Fibroblast of skin of right quadriceps (primary cell): Measurements from ENCODE around the gene ZNF160.
"Not testable (repeated sequence)": the region's sequence is repeated elsewhere in the genome, so short reads cannot be mapped to it uniquely, and the experiment has no call there.

ENCODE experiments used
- DNase-seq: peaks from one replicate; pipeline ENCODE4 v3.0.0-alpha.2; 2013

The ZNF160 gene

DNA sequence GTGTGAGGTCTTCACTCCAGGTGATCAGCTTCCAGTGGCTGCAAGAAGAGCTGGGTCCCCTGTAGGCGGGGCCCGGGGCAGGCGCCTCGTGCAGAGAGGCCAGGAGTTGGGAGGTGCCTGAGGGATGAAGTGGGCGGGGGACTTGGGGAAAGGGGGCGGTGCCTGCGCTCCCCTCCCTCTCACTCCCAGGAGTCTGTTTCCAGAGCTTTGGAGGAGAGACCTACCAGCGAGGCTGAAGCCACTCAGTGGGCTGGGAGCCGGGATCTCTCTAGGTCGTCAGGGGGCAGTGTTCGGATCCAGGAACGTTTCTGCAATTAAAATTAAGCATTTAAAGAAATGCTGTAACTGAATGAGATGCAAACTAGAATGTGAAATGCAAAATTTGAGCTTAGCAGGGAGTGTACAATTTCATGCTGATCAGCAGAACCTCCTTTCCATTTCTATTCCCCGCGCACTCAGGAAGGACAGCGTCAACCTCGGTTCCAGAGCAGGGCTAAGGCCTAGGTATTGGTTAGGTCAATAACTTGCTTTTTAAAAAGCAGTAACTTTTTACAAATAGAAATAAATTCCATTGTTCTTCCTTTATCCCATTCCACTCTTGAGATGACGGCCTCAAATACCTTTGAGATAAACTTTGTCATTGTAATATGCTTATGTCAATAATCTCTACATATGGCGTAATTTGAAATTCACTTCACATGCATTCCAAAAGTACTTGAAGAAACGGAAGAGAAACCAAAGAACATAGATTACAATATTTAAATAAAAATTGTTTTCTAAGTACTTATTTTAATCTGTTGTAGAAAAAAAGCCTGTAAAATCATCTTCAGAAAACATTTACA, 11.6 kb downstream of the ZNF160 start:
- no peak for DNase-seq

DNA sequence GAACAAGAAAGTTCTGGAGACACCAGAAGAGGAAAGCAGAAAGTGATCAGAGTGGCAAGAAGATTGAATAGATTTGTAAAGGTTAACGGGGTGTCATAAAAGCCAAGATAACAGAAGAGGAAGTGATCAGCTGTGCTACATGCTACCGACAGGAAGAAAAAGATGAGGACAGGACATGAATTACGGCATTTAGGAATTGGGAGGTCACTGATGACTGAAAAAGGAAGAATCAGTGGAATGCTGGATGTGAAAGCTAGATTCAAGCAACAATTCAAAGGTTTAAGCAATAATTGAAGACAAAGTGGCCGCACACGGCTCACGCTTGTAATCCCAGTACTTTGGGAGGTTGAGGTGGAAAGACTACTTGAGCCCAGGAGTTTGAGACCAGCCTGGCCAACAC, 15.1 kb downstream of the ZNF160 start:
- no peak for DNase-seq

DNA sequence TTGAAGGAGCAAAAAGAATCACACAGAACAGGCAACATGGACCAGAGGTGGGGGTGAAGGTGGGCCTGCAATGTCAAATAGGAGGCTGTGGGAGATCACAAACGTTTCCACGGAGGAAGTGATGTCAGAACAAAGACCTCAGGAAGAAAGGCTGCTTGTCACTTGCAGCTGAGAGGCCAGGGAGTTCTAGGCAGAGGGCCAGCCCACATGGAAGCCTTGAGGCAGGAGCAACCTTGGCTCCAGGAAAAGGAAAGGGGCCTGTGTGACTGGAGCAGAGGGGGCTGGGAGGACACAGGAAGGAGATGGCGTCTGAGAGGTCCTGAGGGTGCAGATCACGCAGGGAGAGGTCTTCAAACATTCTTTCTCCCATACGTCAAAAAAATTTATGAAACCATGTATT, 16.3 kb downstream of the ZNF160 start:
- DNase-seq = peak; percentile 8

DNA sequence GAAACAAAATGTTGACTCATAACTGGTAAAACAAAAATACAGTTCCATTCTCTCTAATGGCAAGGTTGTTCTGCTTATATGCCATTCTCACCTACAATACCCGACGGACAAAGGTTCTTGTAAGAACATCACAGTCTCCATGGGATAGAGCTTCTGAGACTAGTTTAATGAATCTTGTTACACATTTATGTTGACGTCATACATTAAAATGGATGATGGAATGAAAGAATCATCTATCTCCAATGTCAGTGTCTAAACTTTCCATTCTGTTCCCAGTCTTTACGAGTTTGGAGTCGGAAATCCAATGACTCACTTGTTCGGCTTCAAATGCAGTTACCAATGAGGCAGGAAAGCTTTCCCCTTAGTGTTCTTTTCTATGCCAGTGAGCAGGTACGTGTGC, 17.7 kb downstream of the ZNF160 start:
- DNase-seq = no peak

DNA sequence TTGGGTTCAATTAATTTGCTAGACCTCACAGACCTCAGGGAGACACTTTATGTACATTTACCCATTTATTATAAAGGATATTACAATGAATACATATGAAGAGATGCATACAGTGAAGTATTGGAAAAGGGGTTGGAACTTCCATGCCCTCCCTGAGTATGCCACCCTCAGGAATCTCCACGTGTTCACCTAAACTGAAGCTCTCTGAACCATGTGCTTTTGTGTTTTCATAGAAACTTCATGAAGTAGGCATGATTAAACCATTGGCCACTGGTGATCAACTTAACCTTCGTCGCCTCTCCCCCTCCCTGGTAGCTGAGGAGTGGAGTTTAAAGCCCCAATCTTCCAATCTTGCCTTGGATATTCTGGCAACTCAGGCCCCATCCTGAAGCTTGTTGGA, 20.3 kb downstream of the ZNF160 start:
- DNase-seq = no peak

DNA sequence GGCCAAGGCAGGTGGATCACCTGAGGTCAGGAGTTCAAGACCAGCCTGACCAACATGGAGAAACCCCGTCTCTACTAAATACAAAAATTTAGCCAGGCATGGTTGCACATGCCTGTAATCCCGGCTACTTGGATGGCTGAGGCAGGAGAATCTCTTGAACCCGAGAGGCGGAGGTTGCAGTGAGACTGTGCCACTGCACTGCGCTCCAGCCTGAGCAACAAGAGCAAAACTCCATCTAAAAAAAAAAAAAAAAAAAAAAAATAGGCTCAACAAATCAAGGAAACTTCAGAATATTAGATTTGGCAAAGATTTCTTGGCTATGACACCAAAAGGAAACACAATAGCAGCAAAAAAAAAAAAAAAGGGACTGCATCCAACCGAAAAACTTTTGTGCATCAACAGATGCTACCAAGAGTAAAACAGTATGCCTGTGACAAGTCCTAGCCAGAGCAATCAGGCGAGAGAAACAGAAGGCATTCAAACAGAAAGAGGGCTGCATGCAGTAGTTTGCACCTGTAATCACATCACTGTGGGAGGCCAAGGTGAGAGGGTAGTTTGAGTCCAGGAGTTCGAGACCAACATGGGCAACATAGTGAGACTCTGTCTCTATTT, 23.8 kb downstream of the ZNF160 start:
- DNase-seq = no peak

DNA sequence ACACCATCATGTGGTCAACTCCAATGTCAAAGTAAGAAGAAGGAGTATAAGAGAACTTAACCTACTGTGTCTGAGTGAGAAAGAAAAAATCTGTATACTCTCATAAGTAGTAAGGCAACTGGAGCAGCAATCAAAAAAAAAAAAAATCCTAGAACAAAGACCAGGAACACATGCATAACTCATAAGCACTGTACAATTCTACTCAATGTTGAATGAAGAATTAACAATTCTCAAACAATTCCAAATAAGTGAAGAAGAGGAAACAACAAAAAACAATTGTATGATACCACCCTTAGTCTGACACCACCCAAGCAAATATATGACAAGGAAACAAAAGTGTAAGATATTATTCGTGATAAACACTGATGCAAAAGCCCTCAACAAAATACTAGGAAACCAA, 24.6 kb downstream of the ZNF160 start:
- no peak for DNase-seq

DNA sequence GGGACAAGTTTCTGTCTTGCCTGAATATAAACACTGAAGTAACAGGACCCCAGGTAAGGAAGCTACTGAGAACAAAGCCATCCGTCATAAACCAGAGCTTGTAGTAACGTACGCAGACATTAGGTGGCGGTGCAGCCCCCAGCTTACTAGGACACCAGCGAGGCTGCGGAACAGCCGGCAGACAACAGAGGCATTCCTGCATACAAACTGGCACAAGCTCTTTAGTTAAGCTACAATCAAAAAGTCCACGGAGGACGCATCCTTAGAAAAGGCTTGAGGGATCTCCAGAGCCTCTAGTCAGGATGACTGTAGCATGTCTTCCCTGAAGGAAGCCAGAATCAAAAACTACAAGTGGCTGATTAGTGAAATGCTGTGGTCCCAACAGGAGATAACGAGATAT, 26.2 kb downstream of the ZNF160 start:
- DNase-seq = no peak

DNA sequence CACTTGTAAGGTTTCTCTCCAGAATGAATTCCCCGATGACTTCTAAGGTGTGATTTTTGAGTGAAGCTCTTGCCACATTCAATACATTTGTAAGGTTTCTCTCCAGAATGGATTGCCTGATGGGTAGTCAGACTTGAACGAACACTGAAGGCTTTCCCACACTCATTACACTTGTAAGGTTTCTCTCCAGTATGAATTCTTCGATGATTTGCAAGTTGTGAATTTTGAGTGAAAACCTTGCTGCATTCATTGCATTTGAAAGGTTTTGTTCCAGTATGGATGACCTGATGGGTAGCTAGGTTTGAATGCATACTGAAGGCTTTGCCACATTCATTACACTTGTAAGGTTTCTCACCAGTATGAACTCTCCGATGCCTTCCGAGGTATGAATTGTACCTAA, 34.4 kb downstream of the ZNF160 start:
- no peak for DNase-seq

DNA sequence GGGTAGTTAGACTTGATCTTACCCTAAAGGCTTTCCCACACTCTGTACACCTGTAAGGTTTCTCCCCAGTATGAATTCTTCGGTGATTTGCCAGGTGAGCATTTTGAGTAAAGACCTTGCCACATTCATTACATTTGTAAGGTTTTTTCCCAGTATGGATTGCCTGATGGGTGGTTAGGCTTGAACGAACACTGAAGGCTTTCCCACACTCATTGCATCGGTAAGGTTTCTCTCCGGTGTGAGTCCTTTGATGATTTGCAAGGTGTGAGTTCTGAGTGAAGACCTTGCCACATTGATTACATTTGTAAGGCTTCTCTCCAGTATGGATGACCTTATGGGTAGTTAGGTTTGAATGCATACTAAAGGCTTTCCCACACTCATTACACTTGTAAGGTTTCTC, 35.0 kb downstream of the ZNF160 start:
- DNase-seq = no peak

DNA sequence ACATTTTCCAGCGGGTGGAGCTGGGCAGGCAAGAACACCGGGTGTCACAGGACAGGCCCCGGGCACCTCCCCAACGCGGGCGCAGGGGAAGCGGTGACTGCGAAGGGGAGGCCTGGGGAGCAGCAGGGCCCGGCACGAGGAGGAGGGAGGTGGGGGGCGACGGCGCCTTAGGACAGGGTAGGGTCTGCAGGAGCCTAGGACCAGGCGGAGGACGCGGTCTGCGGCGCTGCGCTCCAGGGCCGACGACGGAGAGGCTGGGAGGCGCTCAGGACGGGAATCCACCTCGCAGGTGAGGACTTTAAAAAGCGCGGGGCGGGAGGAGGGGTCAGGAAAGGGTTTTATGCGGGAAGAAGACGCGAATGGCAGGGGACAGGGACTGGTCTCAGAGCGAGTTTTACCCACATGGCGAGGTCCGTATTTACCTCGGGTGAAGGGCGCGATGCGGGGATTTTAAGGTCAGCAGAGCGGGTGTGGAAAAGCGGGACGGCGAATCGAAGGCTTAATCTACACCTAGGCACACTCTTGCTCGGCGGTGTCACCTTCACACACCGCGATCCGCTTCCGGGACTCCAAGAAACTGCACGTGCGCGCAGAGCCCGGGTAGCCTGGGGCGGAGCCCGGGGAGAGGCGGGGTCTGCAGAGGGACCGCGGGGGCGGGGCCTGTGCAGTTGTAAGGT, 45.2 kb downstream of the ZNF160 start:
- DNase-seq = no peak

DNA sequence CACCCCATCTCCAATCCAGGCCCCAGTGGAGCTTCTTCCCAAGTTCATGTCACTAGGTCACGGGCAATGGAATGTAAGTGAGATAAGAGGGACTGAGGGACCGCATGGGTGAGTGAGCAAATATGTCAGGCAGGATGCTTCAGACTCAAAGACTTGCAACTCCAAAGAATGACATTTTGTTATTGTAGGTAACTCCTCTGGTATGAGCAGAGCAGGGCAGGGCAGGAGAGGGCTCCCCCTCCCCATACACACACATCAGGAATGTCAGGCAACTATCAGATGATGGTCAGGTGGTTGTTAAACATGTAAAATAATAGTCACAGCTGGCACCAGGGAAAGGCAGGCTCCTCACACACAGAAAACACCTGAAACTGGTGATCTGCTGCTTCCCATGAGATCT, 48.1 kb downstream of the ZNF160 start:
- no peak for DNase-seq

DNA sequence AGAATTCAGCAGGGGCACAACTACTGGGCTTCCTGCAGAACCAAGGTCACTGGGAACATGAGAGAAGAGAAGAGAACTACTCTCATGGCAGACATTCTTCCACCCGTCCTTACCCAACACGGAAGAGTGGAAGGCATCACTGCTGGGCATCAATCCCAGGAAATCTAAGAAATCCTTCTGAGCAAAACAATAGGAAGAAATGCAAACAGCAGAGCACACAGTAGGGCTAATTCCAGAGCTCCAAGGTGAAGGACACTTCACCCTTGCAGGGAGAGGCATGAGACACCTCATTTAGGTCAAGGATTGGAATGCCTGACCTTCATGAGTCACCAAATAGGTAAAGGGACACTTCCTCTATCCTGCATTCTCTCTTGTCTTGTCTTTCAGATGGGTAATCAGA, 55.8 kb downstream of the ZNF160 start:
- DNase-seq = no peak

DNA sequence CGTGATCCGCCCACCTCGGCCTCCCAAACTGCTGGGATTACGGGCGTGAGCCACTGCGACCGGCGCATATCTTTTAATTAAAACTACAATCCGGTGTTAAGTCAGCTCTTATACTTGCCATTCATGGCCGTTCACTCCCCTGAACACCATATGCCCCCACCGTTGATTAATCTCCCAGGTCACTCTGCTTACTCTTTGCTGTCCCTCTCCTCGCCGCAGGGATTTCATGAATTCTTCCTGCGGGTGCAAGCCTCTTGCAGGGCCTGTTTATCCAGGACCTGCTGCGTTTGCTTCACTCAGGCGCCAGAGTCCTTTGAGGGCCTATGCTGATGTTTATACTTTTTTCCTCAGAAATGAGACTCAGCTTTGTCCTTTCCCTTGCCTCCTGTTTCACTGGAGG, 57.7 kb downstream of the ZNF160 start:
- no peak for DNase-seq

DNA sequence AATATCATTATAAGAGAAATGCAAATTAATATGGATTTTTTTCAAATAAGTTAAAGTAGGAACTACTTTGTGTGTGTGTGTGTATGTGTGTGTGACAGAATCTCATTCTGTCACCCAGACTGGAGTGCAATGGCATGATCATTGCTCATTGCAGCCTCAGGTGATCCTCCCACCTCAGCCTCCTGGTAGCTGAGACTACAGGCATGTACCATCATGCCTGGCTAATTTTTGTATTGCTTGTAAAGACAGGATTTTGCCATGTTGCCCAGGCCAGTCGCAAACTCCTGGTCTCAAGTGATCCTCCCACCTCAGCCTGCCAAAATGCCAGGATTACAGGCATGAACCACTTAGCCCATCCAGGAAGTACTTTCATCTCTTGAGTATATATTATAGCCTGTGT, 61.9 kb downstream of the ZNF160 start:
- DNase-seq = no peak

DNA sequence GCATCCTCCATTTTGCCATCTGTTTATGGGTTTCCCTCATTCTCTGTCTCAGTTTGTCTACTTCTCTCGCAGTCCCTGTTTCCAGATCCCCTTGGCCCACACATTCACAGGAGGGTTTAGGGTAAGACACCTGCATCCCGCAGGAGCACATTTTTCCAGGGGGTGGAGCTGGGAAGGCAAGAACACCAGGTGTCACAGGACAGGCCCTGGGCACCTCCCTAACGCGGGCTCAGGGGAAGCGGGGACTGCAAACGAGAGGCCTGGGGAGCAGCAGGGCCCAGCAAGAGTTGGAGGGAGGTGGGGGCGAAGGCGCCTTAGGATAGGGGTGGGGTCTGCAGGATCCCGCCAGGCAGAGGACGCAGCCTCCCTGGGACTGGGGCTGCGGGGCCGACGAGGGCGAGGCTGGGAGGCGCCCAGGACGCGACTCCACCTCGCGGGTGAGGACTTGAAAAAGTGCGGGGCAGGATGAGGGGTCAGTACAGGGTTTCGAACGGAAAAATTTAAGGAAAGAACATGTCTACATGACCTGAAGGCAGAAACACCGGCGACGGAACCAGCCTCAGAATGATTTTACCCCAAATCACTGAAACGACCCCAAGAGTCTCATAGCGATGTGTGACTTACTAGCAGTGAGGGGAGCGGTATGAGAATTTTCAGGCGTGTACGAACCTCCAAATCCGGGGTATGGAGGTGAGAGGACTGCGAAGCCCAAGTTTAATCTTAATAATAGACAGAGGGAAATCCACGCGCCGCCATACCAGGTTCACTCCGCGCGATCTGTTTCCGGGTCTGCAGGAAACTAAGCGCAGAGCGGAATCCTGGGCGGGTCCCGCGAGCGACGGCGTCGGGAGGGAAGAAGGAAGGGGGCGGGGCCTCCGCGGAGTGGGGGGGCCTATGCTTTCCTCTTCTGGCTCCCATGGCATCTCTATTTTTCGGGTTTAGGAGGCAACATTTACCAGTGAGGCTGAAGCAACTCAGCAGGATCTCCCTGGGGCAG, 65.8 kb downstream of the ZNF160 start:
- peak; percentile 17 for DNase-seq

DNA sequence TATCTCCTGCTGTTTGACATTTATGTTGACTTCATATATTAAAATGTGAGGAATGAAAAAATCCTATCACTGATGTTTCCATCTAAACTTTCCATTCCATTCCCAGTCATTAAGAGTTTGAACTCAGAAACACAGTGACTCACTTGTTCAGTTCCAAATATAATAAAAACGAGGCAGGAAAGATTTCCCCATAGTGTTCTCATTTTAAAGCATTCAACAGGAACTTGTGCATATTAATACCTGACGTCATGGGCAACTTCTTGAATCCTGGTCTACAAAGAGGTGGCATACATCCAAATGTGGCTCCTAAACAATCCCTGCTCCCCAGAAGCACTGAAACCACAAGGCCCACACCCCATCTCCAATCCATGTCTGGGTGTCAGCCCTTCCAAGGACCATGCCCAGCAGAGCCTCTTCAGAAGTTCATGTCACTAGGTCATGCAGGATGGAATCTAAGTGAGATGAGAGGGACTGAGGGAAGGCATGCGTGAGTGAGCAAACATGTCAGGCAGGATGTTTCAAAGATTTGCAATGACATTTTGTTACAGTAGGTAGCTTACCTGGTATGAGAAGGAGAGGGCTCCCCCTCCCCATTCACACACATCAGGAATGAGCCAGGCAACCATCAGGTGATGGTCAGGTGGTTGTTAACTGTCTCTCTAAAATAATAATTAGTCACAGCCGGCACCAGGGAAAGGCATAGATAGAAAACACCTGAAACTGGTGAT, 68.1 kb downstream of the ZNF160 start:
- DNase-seq = no peak

DNA sequence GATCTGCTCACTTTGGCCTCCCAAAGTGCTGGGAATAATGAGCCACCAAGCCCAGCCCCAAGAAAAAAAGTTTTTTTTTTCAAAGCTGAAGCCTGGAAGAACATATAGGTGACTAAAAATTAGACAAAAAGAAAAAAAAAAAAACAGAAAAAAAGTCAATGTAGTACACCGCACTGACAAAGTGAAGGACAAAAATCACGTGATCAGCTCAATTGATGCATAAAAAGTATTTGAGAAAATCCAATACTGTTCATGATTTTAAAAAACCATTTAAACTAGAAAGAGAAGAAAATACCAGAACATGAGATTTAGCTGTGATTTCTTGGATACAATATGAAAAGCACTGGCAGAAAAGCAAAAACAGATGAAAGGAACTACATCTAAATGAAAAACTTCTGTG, 69.2 kb downstream of the ZNF160 start:
- no peak for DNase-seq

DNA sequence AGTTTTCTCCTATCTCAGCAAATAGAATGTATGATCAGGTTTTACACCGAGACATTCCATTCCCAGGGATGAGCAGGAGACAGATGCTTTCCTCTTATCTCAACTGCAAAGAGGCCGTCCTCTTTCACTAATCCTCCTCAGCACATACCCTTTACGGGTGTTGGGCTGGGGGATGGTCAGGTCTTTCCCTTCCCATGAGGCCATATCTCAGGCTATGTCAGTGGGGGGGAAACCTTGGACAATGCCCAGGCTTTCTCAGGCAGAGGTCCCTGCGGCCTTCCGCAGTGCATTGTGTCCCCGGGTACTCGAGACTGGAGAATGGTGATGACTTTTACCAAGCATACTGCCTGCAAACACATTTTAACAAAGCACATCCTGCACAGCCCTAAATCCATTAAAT, 74.9 kb downstream of the ZNF160 start:
- DNase-seq = not testable (repeated sequence)

DNA sequence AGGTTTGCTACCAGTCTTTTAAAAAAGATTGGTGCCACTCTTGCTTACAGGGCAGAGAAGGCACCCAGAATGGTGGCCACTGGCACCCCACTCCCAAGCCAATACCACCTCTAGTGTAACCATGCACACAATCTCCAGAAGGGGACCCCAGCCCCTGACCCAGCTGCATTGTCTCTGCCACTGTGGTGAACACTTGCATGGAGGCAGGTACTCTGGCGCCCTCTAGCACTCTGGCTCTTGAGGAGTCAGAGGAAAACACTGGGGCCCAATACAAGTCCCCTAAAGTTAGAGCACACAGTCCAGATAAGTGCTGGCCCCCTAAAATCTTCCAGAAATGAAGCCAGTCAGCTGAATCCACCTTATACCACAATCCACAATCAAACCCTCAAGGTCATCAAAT, 83.5 kb downstream of the ZNF160 start:
- DNase-seq = no peak
